Epithelial cell of esophagus (primary cell): Measurements from ENCODE around the gene STAB2.
A peak's percentile ranks its signal among the peaks of the same experiment; 100 is the strongest.

ENCODE experiments used
- DNase-seq: peaks from one replicate; pipeline ENCODE4 v3.0.0; 2010; ENCODE audit warnings: low read depth
- H3K4me3 ChIP-seq: 2 replicates; pipeline ENCODE4 v1.5.1; 2011; ENCODE audit warnings: mild to moderate bottlenecking, low read length, control low read depth
- TF ChIP-seq, protein P1 (sequence below): IDR thresholded peaks from 2 replicates; pipeline ENCODE4 v1.5.1; 2011; ENCODE audit warnings: low read depth, mild to moderate bottlenecking, low read length, control low read depth, inconsistent platforms; ENCODE audit not compliant: insufficient read depth; ENCODE audit errors: missing control alignments

The STAB2 gene

DNA sequence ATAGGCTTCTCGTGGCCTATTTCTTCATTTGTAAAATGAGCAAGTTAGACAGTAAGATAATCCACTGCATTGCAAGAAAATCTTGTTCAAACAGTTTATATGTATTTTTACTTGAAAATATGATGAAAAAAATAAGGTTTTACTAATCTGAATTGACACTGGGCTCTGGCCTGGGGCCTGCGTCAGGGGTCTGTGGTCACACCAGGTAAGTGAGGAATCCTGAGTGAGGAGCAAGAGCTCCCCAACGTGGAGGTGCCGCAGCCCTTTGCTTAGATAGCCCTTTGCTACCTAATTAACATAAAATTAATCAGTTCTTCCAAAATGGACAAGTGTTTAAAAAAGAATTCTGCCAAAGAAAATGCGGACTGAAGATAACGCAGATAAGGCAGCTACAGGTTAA, 39.1 kb upstream of the STAB2 start:
- no peak overlapping the region for H3K4me3 ChIP-seq
- no peak for DNase-seq
- TF ChIP-seq, protein P1, sequence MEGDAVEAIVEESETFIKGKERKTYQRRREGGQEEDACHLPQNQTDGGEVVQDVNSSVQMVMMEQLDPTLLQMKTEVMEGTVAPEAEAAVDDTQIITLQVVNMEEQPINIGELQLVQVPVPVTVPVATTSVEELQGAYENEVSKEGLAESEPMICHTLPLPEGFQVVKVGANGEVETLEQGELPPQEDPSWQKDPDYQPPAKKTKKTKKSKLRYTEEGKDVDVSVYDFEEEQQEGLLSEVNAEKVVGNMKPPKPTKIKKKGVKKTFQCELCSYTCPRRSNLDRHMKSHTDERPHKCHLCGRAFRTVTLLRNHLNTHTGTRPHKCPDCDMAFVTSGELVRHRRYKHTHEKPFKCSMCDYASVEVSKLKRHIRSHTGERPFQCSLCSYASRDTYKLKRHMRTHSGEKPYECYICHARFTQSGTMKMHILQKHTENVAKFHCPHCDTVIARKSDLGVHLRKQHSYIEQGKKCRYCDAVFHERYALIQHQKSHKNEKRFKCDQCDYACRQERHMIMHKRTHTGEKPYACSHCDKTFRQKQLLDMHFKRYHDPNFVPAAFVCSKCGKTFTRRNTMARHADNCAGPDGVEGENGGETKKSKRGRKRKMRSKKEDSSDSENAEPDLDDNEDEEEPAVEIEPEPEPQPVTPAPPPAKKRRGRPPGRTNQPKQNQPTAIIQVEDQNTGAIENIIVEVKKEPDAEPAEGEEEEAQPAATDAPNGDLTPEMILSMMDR, result no peak

DNA sequence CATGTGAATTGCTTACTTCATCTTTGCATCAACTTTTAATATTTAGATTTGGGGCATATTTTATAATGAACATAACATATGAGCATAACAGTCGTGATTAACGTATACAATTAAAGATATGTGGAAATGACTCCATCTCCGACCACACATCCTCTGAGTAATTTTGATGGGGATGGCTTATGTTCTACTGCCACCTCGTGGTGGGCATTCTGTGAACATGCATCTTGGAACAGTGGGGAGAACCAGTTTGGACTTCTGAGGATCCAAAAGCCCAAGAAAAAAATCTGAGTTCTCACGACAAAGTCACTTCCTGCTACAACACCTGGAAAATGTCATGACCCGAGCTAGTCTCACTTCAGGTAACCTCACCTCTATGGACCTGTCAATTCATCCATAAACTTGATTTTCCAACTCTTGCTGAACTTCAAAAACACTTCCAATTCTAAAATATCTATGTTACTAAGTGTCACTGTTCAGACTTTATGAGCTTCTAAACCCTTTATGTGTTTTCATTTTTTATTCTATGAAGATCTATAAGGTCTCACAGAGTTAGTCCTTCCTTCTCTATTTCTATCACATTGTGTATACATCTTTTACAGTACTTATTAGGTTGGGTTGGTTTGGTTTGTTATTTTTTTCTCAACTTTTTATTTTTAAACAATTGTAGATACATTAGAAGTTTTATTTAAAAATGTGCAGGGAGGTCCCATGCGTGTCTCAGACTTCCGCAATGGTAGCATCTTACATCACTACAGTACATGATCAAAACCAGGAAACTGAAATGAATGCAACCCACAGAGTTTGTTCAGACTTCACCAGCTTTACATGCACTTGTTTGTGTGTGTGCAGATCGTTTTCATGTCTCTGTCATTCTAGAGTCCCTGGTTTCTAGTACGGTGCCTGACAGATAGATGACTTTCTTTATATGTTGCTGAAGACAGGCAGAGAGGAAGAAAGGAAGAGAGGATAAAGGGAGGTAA, 38.2 kb upstream of the STAB2 start:
- TF ChIP-seq, protein P1, result peak; percentile 89
- no peak overlapping the region for H3K4me3 ChIP-seq
- DNase-seq, result peak; percentile 86

DNA sequence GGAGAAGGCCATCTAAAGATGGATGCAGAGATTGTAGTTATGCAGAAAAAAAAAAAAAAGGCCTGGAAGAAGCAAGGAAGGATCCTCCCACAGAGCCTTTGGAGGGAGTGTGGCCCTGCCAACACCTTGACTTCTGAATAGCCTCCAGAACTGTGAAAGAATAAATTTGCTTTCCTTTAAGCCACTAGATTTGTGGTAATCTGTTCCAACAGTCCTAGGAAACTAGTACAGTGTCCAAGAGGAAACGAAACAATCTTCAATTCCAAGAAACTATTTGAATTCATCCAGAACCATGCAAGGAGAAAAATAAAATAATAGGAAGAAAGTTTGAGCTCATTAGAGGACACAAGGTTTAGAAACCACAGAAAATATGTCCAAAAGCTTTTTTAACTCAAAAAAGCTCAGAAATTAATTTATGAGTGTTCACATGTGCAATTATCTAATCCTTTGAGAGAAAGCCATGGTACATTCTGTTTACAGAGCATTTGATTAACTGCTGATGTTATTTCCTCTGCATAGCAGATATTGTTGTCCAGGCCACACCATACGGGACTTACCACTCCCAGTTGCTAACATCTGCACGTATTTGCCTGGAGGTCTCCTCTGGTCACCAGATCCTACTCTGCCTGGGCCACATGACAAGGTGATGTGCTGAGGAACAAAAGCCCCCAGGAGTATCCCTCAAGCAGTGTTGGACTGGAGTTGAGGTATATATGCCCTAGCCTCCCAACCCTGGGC, 30.0 kb upstream of the STAB2 start:
- TF ChIP-seq, protein P1, result no peak
- no peak for DNase-seq

DNA sequence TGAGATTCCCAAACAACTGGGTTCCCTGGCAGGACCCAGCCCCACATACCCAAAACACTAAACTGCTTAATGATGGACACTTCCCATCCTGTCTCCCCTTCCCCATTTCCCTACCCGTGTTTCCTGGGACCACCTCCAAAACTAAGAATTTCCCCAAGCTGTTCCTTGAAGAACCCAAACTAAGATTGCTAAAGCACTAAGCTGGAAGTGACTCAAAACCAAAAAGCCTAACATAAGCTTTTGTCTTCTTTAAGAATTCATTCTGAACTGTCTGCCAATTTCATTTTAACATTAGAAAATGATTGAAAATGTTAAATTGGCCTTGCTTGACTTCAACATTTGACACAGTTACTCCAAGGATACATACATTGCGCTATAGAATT, 29.5 kb upstream of the STAB2 start:
- TF ChIP-seq, protein P1, result no peak
- DNase-seq, result no peak
- H3K4me3 ChIP-seq, result no peak overlapping the region

More for the DNA sequence above, 30.0 kb upstream of the STAB2 start:
- H3K4me3 ChIP-seq, result no peak overlapping the region

DNA sequence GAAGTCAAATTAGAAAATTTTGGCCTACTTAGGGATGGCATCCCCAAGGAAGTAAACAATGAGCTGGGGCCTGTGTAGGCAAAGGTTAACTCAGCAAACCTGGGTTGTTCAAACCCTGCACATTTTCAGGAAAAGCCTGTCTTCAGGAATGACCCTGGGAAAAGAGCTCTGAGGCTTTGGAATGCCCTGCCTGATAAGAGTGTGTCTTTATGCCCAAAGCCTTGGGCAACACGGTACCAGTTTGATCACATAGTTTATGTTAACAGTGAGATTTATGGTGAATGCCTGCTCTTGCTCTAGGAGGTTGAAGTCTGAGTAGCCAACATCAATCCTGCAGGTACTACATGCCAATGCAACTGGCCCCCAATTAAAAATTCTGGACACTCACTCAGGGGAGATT, 28.2 kb upstream of the STAB2 start:
- DNase-seq, result no peak
- no peak overlapping the region for H3K4me3 ChIP-seq
- TF ChIP-seq, protein P1, result no peak

DNA sequence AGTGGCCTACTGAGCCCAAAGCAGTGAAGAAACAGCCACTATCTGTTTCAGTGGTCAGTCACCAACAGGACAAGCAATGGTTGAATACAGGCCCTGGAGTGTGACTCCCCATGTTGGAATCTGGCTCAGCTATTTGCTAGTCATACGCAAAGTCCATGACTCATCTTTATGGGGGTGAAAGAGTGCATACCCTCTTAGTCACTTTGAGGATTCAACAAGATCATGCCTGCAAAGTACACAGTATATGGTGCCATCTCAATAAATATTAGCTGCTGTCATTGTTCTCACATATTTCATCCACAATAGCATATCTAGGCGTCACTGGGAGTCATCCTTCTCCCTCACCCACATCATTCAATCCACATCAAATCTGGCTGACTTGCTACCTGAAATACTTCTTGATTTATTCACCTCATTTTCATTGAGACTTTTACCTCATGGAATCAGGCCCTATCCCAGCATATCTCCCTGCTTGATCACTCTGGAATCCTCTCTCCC, 26.4 kb upstream of the STAB2 start:
- TF ChIP-seq, protein P1, result no peak
- peak; percentile 100 for DNase-seq
- no peak overlapping the region for H3K4me3 ChIP-seq
